Neuronal stem cell (in vitro differentiated cells): ENCODE measurements around the gene MIA2.
"Not testable (repeated sequence)": the region's sequence is repeated elsewhere in the genome, so short reads cannot be mapped to it uniquely, and the experiment has no call there.

Experiments
- DNase-seq: peaks from one replicate; pipeline ENCODE4 v3.0.0-alpha.2; 2013; ENCODE audit warnings: low spot score
- H2AFZ ChIP-seq: one replicate; pipeline ENCODE4 v1.6.1; 2013; ENCODE audit warnings: mild to moderate bottlenecking, low read length, inconsistent platforms
- H2AK5ac ChIP-seq: 2 replicates; pipeline ENCODE4 v1.6.1; 2013; ENCODE audit warnings: low read depth, mild to moderate bottlenecking, inconsistent platforms, low read length, moderate library complexity, mixed read lengths
- H2BK120ac ChIP-seq: 2 replicates; pipeline ENCODE4 v1.6.1; 2013; ENCODE audit warnings: low read depth, mild to moderate bottlenecking, inconsistent platforms, low read length, moderate library complexity, mixed read lengths
- H2BK12ac ChIP-seq: one replicate; pipeline ENCODE4 v1.6.1; 2013; ENCODE audit warnings: low read length, inconsistent platforms
- H2BK15ac ChIP-seq: 2 replicates; pipeline ENCODE4 v1.6.1; 2013; ENCODE audit warnings: mild to moderate bottlenecking, low read length, inconsistent platforms, mixed read lengths
- H2BK5ac ChIP-seq: one replicate; pipeline ENCODE4 v1.6.1; 2013; ENCODE audit warnings: inconsistent platforms, mild to moderate bottlenecking, low read length, moderate library complexity
- H3K14ac ChIP-seq: one replicate; pipeline ENCODE4 v1.6.1; 2013; ENCODE audit warnings: low read length, inconsistent platforms
- H3K18ac ChIP-seq: 2 replicates; pipeline ENCODE4 v1.6.1; 2013; ENCODE audit warnings: low read length, inconsistent platforms
- H3K23ac ChIP-seq: 2 replicates; pipeline ENCODE4 v1.6.1; 2013; ENCODE audit warnings: low read depth, mild to moderate bottlenecking, mixed read lengths, low read length, inconsistent platforms; ENCODE audit not compliant: poor library complexity
- H3K27ac ChIP-seq: replicated peaks from 3 replicates; pipeline ENCODE4 v1.5.1; 2013; ENCODE audit warnings: low read length, inconsistent platforms
- H3K27me3 ChIP-seq, 3 experiments: 2 replicates each; pipeline ENCODE4 v1.6.1; 2013; ENCODE audit warnings: low read length in 3 of 3, mild to moderate bottlenecking in 2 of 3, inconsistent platforms in 1 of 3, low read depth in 1 of 3, mixed read lengths in 1 of 3, moderate library complexity in 1 of 3; ENCODE audit not compliant: control insufficient read depth in 3 of 3, insufficient read depth in 3 of 3
- H3K36me3 ChIP-seq, 2 donors: replicated peaks in 1 of 2; 2 replicates each; pipeline ENCODE4 v1.6.1; 2013; ENCODE audit warnings: low read length in 2 of 2; ENCODE audit not compliant: control insufficient read depth in 2 of 2, insufficient read depth in 2 of 2
- H3K4ac ChIP-seq: 2 replicates; pipeline ENCODE4 v1.6.1; 2013; ENCODE audit warnings: inconsistent platforms, mild to moderate bottlenecking, low read length, moderate library complexity
- H3K4me1 ChIP-seq, 2 donors: 1 replicate in 1 of 2; 2 replicates in 1 of 2; pipeline ENCODE4 v1.6.1; 2013; ENCODE audit warnings: low read length in 2 of 2, low read depth in 1 of 2; ENCODE audit not compliant: control insufficient read depth in 2 of 2, insufficient read depth in 1 of 2
- H3K4me2 ChIP-seq: one replicate; pipeline ENCODE4 v1.6.1; 2013; ENCODE audit warnings: mild to moderate bottlenecking, low read length, inconsistent platforms; ENCODE audit not compliant: insufficient read depth, poor library complexity, severe bottlenecking
- H3K4me3 ChIP-seq, 2 donors: 2 replicates each; pipeline ENCODE4 v1.5.1; 2013; ENCODE audit warnings: low read length in 2 of 2, mild to moderate bottlenecking in 2 of 2, inconsistent platforms in 1 of 2, moderate library complexity in 1 of 2
- H3K79me1 ChIP-seq: one replicate; pipeline ENCODE4 v1.6.1; 2013; ENCODE audit warnings: low read depth, mild to moderate bottlenecking, inconsistent platforms, low read length, moderate library complexity
- H3K9ac ChIP-seq: one replicate; pipeline ENCODE4 v1.6.1; 2013; ENCODE audit warnings: mild to moderate bottlenecking, low read depth, low read length, inconsistent platforms; ENCODE audit not compliant: poor library complexity
- H3K9me3 ChIP-seq, 2 donors: replicated peaks in 1 of 2; 2 replicates each; pipeline versions ENCODE3 to v1.6.1; 2013; ENCODE audit warnings: low read length in 2 of 2, mild to moderate bottlenecking in 2 of 2, inconsistent platforms in 1 of 2, low read depth in 1 of 2, mixed read lengths in 1 of 2, moderate library complexity in 1 of 2; ENCODE audit not compliant: control insufficient read depth in 2 of 2, insufficient read depth in 1 of 2
- H4K8ac ChIP-seq: one replicate; pipeline ENCODE4 v1.6.1; 2013; ENCODE audit warnings: low read depth, mild to moderate bottlenecking, inconsistent platforms, low read length, moderate library complexity
- H4K91ac ChIP-seq: one replicate; pipeline ENCODE4 v1.6.1; 2013; ENCODE audit warnings: low read length, low read depth, mild to moderate bottlenecking, inconsistent platforms; ENCODE audit not compliant: poor library complexity
- WGBS, 2 donors: extraction: QIAGEN DNeasy Blood & Tissue Kit; methylation state at CpG; one replicate each; pipeline ENCODE4 v1.1.7; 2013; ENCODE audit warnings: missing lambda C conversion rate in 2 of 2, mixed read lengths in 1 of 2; ENCODE audit not compliant: insufficient read length in 2 of 2, insufficient replicate concordance in 1 of 2; ENCODE audit errors: extremely low coverage in 2 of 2; 5-methylcytosine and 5-hydroxymethylcytosine counted together

Gene MIA2

DNA sequence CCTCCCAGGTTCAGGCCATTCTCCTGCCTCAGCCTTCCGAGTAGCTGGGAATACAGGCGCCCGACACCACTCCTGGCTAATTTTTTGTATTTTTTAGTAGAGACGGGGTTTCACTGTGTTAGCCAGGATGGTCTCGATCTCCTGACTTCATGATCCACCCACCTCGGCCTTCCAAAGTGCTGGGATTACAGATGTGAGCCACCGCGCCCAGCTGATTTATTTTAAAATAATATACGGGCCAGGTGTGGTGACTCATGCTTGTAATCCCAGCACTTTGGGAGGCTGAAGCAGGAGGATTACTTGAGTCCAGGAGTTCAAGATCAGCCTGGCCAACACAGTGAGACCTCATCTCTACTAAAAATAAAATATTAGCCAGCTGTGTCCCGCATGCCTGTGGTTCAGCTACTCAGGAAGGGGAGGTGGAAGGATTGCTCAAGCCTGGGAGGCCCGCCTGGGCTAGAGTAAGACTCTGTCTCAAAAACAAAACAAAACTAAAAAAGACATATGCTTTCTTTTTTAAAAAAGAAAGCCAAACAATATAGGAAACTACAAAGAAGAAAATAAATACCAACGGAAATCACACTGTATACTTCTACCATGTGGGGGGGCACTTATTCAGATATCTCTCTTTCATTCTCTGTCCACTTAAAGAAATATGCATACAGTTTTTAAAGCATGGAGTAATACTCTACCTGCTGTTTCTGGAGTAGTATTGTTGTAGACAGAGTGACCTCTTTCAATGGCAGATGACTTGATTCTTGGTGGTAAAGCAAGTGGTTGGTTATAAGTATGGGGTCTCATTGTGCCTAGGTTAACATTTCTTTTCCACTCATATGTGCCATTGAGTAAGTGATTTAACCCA, 930 bp upstream of the MIA2 start:
- no CpG with 5 or more reads among the region's 12 CpGs for WGBS, 2 donors

DNA sequence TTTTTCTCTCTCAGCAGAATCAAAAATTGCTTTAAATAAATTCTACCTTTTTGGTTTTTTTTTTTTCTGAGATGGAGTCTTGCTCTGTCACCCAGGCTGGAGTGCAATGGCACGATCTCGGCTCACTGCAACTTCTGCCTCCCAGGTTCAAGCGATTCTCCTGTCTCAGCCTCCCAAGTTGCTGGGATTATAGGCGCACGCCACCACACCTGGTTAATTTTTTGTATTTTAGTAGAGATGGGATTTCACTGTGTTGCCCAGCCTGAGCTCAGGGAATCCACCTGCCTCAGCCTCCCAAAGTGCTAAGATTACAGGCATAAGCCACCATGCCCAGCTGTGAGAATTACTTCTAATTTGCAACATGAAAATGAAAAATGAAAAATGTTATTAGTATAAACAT, 1.3 kb downstream of the MIA2 start:
- H3K23ac ChIP-seq, H3K27me3 ChIP-seq, H3K27ac ChIP-seq, H3K4me3 ChIP-seq, H2BK15ac ChIP-seq, H3K36me3 ChIP-seq, H3K9ac ChIP-seq, H3K18ac ChIP-seq, H2BK12ac ChIP-seq, H3K4me1 ChIP-seq, DNase-seq, H2AFZ ChIP-seq, H4K8ac ChIP-seq, H2BK120ac ChIP-seq, H2BK5ac ChIP-seq, H3K79me1 ChIP-seq, H3K14ac ChIP-seq, H3K4ac ChIP-seq, H2AK5ac ChIP-seq, H3K4me2 ChIP-seq, H4K91ac ChIP-seq, H3K9me3 ChIP-seq: not testable (repeated sequence)
- WGBS, 2 donors, result no CpG with 5 or more reads among the region's 5 CpGs

More for the DNA sequence above, 930 bp upstream of the MIA2 start:
- H2AK5ac ChIP-seq, result no peak overlapping the region
- no peak overlapping the region for H3K4me2 ChIP-seq
- no peak overlapping the region for H3K4me3 ChIP-seq
- no peak overlapping the region for H2AFZ ChIP-seq
- no peak overlapping the region for H4K91ac ChIP-seq
- H2BK120ac ChIP-seq, result no peak overlapping the region
- H2BK5ac ChIP-seq, result no peak overlapping the region
- H3K23ac ChIP-seq, result no peak overlapping the region
- H3K79me1 ChIP-seq, result no peaks in the 10 kb centered on the region
- H3K27ac ChIP-seq, result no peak overlapping the region
- H3K4me1 ChIP-seq, result no peaks in the 10 kb centered on the region
- no peaks in the 10 kb centered on the region for H3K36me3 ChIP-seq
- H3K18ac ChIP-seq, result no peak overlapping the region
- H4K8ac ChIP-seq, result no peak overlapping the region
- H3K4ac ChIP-seq, result no peak overlapping the region
- no peak overlapping the region for H2BK12ac ChIP-seq
- no peak for DNase-seq
- H3K14ac ChIP-seq, result no peak overlapping the region
- no peak overlapping the region for H2BK15ac ChIP-seq
- H3K27me3 ChIP-seq, result no peaks in the 10 kb centered on the region
- H3K9me3 ChIP-seq, result no peaks in the 10 kb centered on the region
- no peak overlapping the region for H3K9ac ChIP-seq

DNA sequence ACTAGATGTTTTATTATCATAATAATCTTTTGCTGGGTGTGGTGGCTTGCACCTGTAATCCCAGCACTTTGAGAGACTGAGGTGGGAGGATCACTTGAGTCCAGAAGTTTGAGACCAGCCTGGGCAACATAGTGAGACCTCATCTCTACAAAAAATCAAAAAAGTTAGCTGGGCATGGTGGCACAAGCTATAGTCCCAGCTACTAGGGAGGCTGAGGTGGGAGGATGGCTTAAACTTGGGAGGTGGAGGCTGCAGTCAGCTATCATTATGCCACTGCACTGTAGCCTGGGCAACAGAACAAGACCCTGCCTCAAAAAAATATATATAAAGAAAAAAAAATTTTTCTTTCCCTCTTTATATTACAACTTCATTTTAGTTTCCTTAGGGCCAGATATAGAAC, 1.8 kb downstream of the MIA2 start:
- H4K91ac ChIP-seq, H2BK15ac ChIP-seq, H3K9ac ChIP-seq, H3K27ac ChIP-seq, H2AK5ac ChIP-seq, H3K18ac ChIP-seq, H3K4me1 ChIP-seq, H3K14ac ChIP-seq, H3K36me3 ChIP-seq, H4K8ac ChIP-seq, H3K23ac ChIP-seq, H2BK12ac ChIP-seq, H3K4ac ChIP-seq, H2BK5ac ChIP-seq, H3K79me1 ChIP-seq, H2AFZ ChIP-seq, H3K9me3 ChIP-seq, H3K27me3 ChIP-seq, DNase-seq, H3K4me3 ChIP-seq, H3K4me2 ChIP-seq, H2BK120ac ChIP-seq: not testable (repeated sequence)

DNA sequence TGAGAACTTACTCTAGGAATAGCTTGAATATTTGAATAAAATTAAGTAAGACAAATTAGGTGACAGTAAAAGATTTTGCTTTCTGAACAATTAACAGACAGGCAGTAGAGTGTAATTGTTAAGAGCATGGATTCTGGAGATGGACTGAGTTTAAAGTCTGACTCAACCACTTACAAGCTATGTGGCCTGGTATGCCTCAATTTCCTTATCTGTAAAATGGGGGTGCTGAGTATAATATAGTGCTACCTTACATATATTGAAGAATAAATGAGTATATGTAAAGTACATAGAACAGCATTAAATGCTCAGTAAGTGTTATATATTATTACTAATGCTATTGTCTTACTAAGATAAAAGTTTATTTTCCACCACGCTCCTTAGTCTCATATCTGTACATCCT, 7.1 kb downstream of the MIA2 start:
- Histone ChIP-seq H2AFZ (no peak overlapping the region), H3K18ac (no peak overlapping the region), H3K9ac (no peak overlapping the region), H4K91ac (no peak overlapping the region), H2BK120ac (no peak overlapping the region), H3K9me3 (no peaks in the 10 kb centered on the region), H2BK15ac (no peak overlapping the region), H2AK5ac (no peak overlapping the region), H3K4me3 (no peak overlapping the region), H3K4ac (no peak overlapping the region), H4K8ac (no peak overlapping the region), H3K27me3 (peaks cover 0 to 4% (median 0%) of the 10 kb centered on the region in 3 experiments), H3K27ac (no peak overlapping the region), H2BK12ac (no peak overlapping the region), H2BK5ac (no peak overlapping the region), H3K4me2 (no peak overlapping the region), H3K4me1 (no peaks in the 10 kb centered on the region), H3K79me1 (peaks cover 2% of the 10 kb centered on the region), H3K36me3 (no peaks in the 10 kb centered on the region), H3K14ac (no peak overlapping the region), H3K23ac (no peak overlapping the region)
- no peak for DNase-seq
- WGBS, 2 donors, result no CpG with 5 or more reads among the region's 1 CpG
